Naive thymus-derived CD4-positive, alpha-beta T cell (primary cell): Measurements from ENCODE around the gene ANKRD13B. TPM values are rescaled to one million over a fixed set of nuclear protein-coding genes. Genes with fewer than 3 reads are reported as not detected.
"Not testable (repeated sequence)": the region's sequence is repeated elsewhere in the genome, so short reads cannot be mapped to it uniquely, and the experiment has no call there.

ENCODE experiments used
- ATAC-seq: fragments of 150-1000 bp; cut with Tn5 transposase; 2 replicates; pipeline ENCODE4 v1.10.0; 2021; ENCODE audit warnings: mild to moderate bottlenecking, moderate library complexity
- CTCF ChIA-PET: fragments of 350-600 bp; sonication (Branson Sonifier 250); formaldehyde crosslinking; loops from one replicate; lab custom pipeline; 2021; ENCODE audit warnings: antibody characterized with exemption; lab: Charles Lee
- POLR2A ChIA-PET: fragments of 350-600 bp; sonication (Branson Sonifier 250); formaldehyde crosslinking; loops from one replicate; lab custom pipeline; 2021; ENCODE audit warnings: antibody characterized with exemption, inconsistent platforms; lab: Charles Lee
- DNase-seq, 9 donors: peaks; one replicate each; pipeline versions ENCODE4 v3.0.0 to v3.0.0-alpha.2; 2020 to 2022; ENCODE audit warnings: mixed read lengths in 1 of 9
- H3K27ac ChIP-seq: one replicate; pipeline ENCODE4 v1.7.0; 2013; ENCODE audit warnings: mild to moderate bottlenecking, low read depth, low read length, moderate library complexity
- H3K27me3 ChIP-seq, 2 donors: one replicate each; pipeline ENCODE4 v1.7.0; 2013; ENCODE audit warnings: low read length in 2 of 2, mild to moderate bottlenecking in 2 of 2, moderate library complexity in 2 of 2; ENCODE audit not compliant: control insufficient read depth in 2 of 2, insufficient read depth in 2 of 2
- H3K36me3 ChIP-seq, 3 experiments: 1 replicate in 2 of 3; 2 replicates in 1 of 3; pipeline ENCODE4 v1.7.0; 2013; ENCODE audit warnings: low read length in 3 of 3, mild to moderate bottlenecking in 3 of 3, moderate library complexity in 1 of 3; ENCODE audit not compliant: insufficient read depth in 3 of 3, control insufficient read depth in 2 of 3
- H3K4me1 ChIP-seq, 2 donors: one replicate each; pipeline ENCODE4 v1.7.0; 2013; ENCODE audit warnings: low read length in 2 of 2, mild to moderate bottlenecking in 2 of 2, moderate library complexity in 1 of 2; ENCODE audit not compliant: control insufficient read depth in 2 of 2, insufficient read depth in 2 of 2
- H3K4me3 ChIP-seq: 2 replicates; pipeline ENCODE4 v1.7.0; 2013; ENCODE audit warnings: mild to moderate bottlenecking, low read length
- H3K9me3 ChIP-seq, 3 experiments: 1 replicate in 2 of 3; 2 replicates in 1 of 3; pipeline ENCODE4 v1.7.0; 2013; ENCODE audit warnings: low read length in 3 of 3; ENCODE audit not compliant: control insufficient read depth in 2 of 3
- H3K27ac Mint-ChIP-seq, 9 donors: one replicate each; pipeline ENCODE4 v1.8.0; 2020 to 2022; ENCODE audit warnings: mixed read lengths in 9 of 9, mild to moderate bottlenecking in 8 of 9, moderate library complexity in 5 of 9, inconsistent platforms in 2 of 9
- H3K27me3 Mint-ChIP-seq, 5 donors: one replicate each; pipeline ENCODE4 v1.8.0; 2021 to 2022; ENCODE audit warnings: mixed read lengths in 5 of 5, mild to moderate bottlenecking in 1 of 5
- H3K36me3 Mint-ChIP-seq, 5 donors: one replicate each; pipeline ENCODE4 v1.8.0; 2020 to 2022; ENCODE audit warnings: mixed read lengths in 5 of 5, mild to moderate bottlenecking in 3 of 5, inconsistent platforms in 1 of 5
- H3K4me1 Mint-ChIP-seq, 7 donors: one replicate each; pipeline ENCODE4 v1.8.0; 2020 to 2022; ENCODE audit warnings: mixed read lengths in 7 of 7, mild to moderate bottlenecking in 3 of 7, inconsistent platforms in 1 of 7
- H3K4me3 Mint-ChIP-seq, 10 donors: one replicate each; pipeline ENCODE4 v1.8.0; 2020 to 2022; ENCODE audit warnings: mild to moderate bottlenecking in 10 of 10, mixed read lengths in 10 of 10, moderate library complexity in 6 of 10, inconsistent platforms in 2 of 10
- H3K9me3 Mint-ChIP-seq, 11 donors: one replicate each; pipeline ENCODE4 v1.8.0; 2020 to 2022; ENCODE audit warnings: mixed read lengths in 11 of 11, mild to moderate bottlenecking in 4 of 11, inconsistent platforms in 1 of 11, moderate library complexity in 1 of 11
- intact Hi-C, 2 donors: fragments of 100-400 bp; cut with micrococcal nuclease; formaldehyde crosslinking; loops; one replicate each; pipeline ENCODE4 v1.15.1; 2023
- polyA plus RNA-seq, 2 donors: library from polyadenylated mRNA; unstranded; fragments of 300-500 nt; fragmentation: Illumina TruSeq; gene quantifications; one replicate each; pipeline ENCODE4 v1.2.3, GENCODE V29; 2021
- total RNA-seq, 6 experiments: library from RNA in 5 of 6; stranded (reverse) in 5 of 6; gene quantifications; 1 replicate in 5 of 6; 2 replicates in 1 of 6; pipeline ENCODE4 v1.2.3 and lab custom pipeline; 2021 to 2026

The ANKRD13B gene
- total and polyA plus RNA-seq, 7 experiments from 2014 or later, result 0.51 to 9.8 (median 1.2) TPM; not detected in 1

- ChIA-PET CTCF (interaction anchor here (1.2 kb wide), 1 partner anchor 132 kb away, joined by 5 read pairs; no protein-coding TSS in a partner anchor), POLR2A (interaction anchor here (0.6 to 1.0 kb wide), 2 partner anchors 10 to 13 kb away, joined by 3 to 4 read pairs; no protein-coding TSS in a partner anchor)
- Histone ChIP-seq H3K4me3 (no peak overlapping the region), H3K27me3 (no peaks in the 10 kb centered on the region), H3K9me3 (no peaks in the 10 kb centered on the region), H3K36me3 (peaks cover 4 to 75% (median 9%) of the 10 kb centered on the region in 3 experiments), H3K27ac (no peak overlapping the region), H3K4me1 (no peaks in the 10 kb centered on the region)
- DNase-seq, result no peak
- Mint-ChIP-seq H3K27ac (peak overlapping the region in 7 of 9 donors; percentile 14 to 75 (median 41)), H3K4me1 (peaks cover 0 to 10% (median 3%) of the 10 kb centered on the region in 7 donors), H3K36me3 (peaks cover 5 to 37% (median 27%) of the 10 kb centered on the region in 5 donors), H3K4me3 (no peak overlapping the region), H3K27me3 (no peaks in the 10 kb centered on the region), H3K9me3 (no peaks in the 10 kb centered on the region)
- intact Hi-C loops, result no loop called here
- ATAC-seq, result no peak
Observed at GRCh38 chr17:29648005-29648404, 55.1 kb downstream of the ANKRD13B start.

GRCh38 chr17:29649359-29649758 lies 56.4 kb downstream of the ANKRD13B start:
- no peak overlapping the region for H3K4me3 ChIP-seq
- intact Hi-C loops, result no loop called here
- Mint-ChIP-seq H3K4me3 (no peak overlapping the region), H3K9me3 (no peaks in the 10 kb centered on the region), H3K4me1 (peaks cover 0 to 9% (median 3%) of the 10 kb centered on the region in 7 donors), H3K27me3 (no peaks in the 10 kb centered on the region), H3K27ac (peak overlapping the region in 7 of 9 donors; percentile 14 to 73 (median 63)), H3K36me3 (peaks cover 5 to 38% (median 29%) of the 10 kb centered on the region in 5 donors)
- ATAC-seq (no peak), DNase-seq (no peak)
- H3K4me1 ChIP-seq, result no peaks in the 10 kb centered on the region
- CTCF ChIA-PET, result interaction anchor here (0.7 kb wide), 1 partner anchor 56 kb away, joined by 3 read pairs; no protein-coding TSS in a partner anchor
- H3K9me3 ChIP-seq, result no peaks in the 10 kb centered on the region
- H3K27ac ChIP-seq, result no peak overlapping the region
- no peaks in the 10 kb centered on the region for H3K27me3 ChIP-seq
- POLR2A ChIA-PET, result no interaction called here
- peaks cover 4 to 69% (median 9%) of the 10 kb centered on the region in 3 experiments for H3K36me3 ChIP-seq

GRCh38 chr17:29650396-29650795 lies 57.5 kb downstream of the ANKRD13B start:
- Histone ChIP-seq H3K4me3 (no peak overlapping the region), H3K36me3 (peaks cover 7 to 71% (median 13%) of the 10 kb centered on the region in 3 experiments), H3K27ac (no peak overlapping the region), H3K4me1 (no peaks in the 10 kb centered on the region), H3K27me3 (no peaks in the 10 kb centered on the region), H3K9me3 (no peaks in the 10 kb centered on the region)
- ATAC-seq, result no peak
- ChIA-PET POLR2A (interaction anchor here (0.6 kb wide), 1 partner anchor 47 kb away, joined by 3 read pairs; no protein-coding TSS in a partner anchor), CTCF (no interaction called here)
- no peaks in the 10 kb centered on the region for H3K9me3 Mint-ChIP-seq
- H3K27me3 Mint-ChIP-seq, result no peaks in the 10 kb centered on the region
- H3K4me3 Mint-ChIP-seq, result no peak overlapping the region
- intact Hi-C loops, result no loop called here
- peak overlapping the region in 7 of 9 donors; percentile 14 to 64 (median 37) for H3K27ac Mint-ChIP-seq
- DNase-seq, result no peak
- H3K4me1 Mint-ChIP-seq, result peaks cover 0 to 8% (median 0%) of the 10 kb centered on the region in 7 donors
- peaks cover 5 to 32% (median 23%) of the 10 kb centered on the region in 5 donors for H3K36me3 Mint-ChIP-seq

GRCh38 chr17:29651913-29652312 lies 59.0 kb downstream of the ANKRD13B start:
- peaks cover 5 to 39% (median 27%) of the 10 kb centered on the region in 5 donors for H3K36me3 Mint-ChIP-seq
- CTCF ChIA-PET, result interaction anchor here (0.6 kb wide), 1 partner anchor 24 kb away, joined by 3 read pairs; no protein-coding TSS in a partner anchor
- H3K27ac ChIP-seq, DNase-seq, intact Hi-C loops, H3K9me3 ChIP-seq, H3K4me1 Mint-ChIP-seq, H3K4me3 Mint-ChIP-seq, H3K27me3 Mint-ChIP-seq, H3K4me1 ChIP-seq, H3K9me3 Mint-ChIP-seq, H3K27me3 ChIP-seq, H3K4me3 ChIP-seq, ATAC-seq: not testable (repeated sequence)
- H3K27ac Mint-ChIP-seq, result peak overlapping the region in 3 of 9 donors; percentile 11 to 56 (median 32)
- POLR2A ChIA-PET, result interaction anchor here (1.1 kb wide), 1 partner anchor 103 kb away, joined by 6 read pairs; no protein-coding TSS in a partner anchor
- peaks cover 7 to 67% (median 15%) of the 10 kb centered on the region in 3 experiments for H3K36me3 ChIP-seq

GRCh38 chr17:29652976-29653375 lies 60.0 kb downstream of the ANKRD13B start:
- H3K4me1 Mint-ChIP-seq, result peaks cover 0 to 6% (median 0%) of the 10 kb centered on the region in 7 donors
- Histone ChIP-seq H3K4me3 (no peak overlapping the region), H3K36me3 (peaks cover 4 to 66% (median 18%) of the 10 kb centered on the region in 3 experiments), H3K9me3 (no peaks in the 10 kb centered on the region), H3K4me1 (no peaks in the 10 kb centered on the region), H3K27me3 (no peaks in the 10 kb centered on the region), H3K27ac (no peak overlapping the region)
- no peaks in the 10 kb centered on the region for H3K27me3 Mint-ChIP-seq
- intact Hi-C loops, result no loop called here
- DNase-seq, result no peak
- H3K36me3 Mint-ChIP-seq, result peaks cover 4 to 36% (median 27%) of the 10 kb centered on the region in 5 donors
- H3K9me3 Mint-ChIP-seq, result no peaks in the 10 kb centered on the region
- ChIA-PET CTCF (interaction anchor here (1.1 to 2.6 kb wide), 2 partner anchors 12 to 126 kb away, joined by 3 to 13 read pairs; no protein-coding TSS in a partner anchor), POLR2A (no interaction called here)
- peak overlapping the region in 4 of 9 donors; percentile 12 to 56 (median 18) for H3K27ac Mint-ChIP-seq
- ATAC-seq, result no peak
- no peak overlapping the region for H3K4me3 Mint-ChIP-seq

GRCh38 chr17:29653995-29654714 lies 61.2 kb downstream of the ANKRD13B start:
- DNase-seq (no peak), ATAC-seq (no peak)
- POLR2A ChIA-PET, result interaction anchor here (0.7 to 0.9 kb wide), 2 partner anchors 50 to 51 kb away, joined by 3 read pairs; no protein-coding TSS in a partner anchor

More at GRCh38 chr17:29653995-29654714, 61.2 kb downstream of the ANKRD13B start:
- H3K4me3 Mint-ChIP-seq, result no peak overlapping the region
- H3K27ac ChIP-seq, result no peak overlapping the region
- H3K27ac Mint-ChIP-seq, result peak overlapping the region in 3 of 9 donors; percentile 19 to 56 (median 27)
- peaks cover 3 to 62% (median 16%) of the 10 kb centered on the region in 3 experiments for H3K36me3 ChIP-seq
- CTCF ChIA-PET, result interaction anchor here (0.6 to 2.6 kb wide), 6 partner anchors 13 to 125 kb away, joined by 3 to 13 read pairs (median 3); no protein-coding TSS in a partner anchor
- intact Hi-C loops, result no loop called here
- no peaks in the 10 kb centered on the region for H3K27me3 ChIP-seq
- no peaks in the 10 kb centered on the region for H3K4me1 ChIP-seq
- no peaks in the 10 kb centered on the region for H3K9me3 Mint-ChIP-seq
- no peaks in the 10 kb centered on the region for H3K9me3 ChIP-seq
- H3K36me3 Mint-ChIP-seq, result peaks cover 0 to 30% (median 24%) of the 10 kb centered on the region in 5 donors
- peaks cover 0 to 6% (median 4%) of the 10 kb centered on the region in 7 donors for H3K4me1 Mint-ChIP-seq
- no peak overlapping the region for H3K4me3 ChIP-seq
- no peaks in the 10 kb centered on the region for H3K27me3 Mint-ChIP-seq
